HL-60 (cell line): ENCODE data around the gene AK9.
"Not testable (repeated sequence)": the region's sequence is repeated elsewhere in the genome, so short reads cannot be mapped to it uniquely, and the experiment has no call there.

Source experiments
- DNase-seq, 2 experiments: peaks; one replicate each; pipeline ENCODE4 v3.0.0-alpha.2; 2010 to 2020; ENCODE audit warnings: low read depth in 1 of 2, low spot score in 1 of 2
- H3K27ac ChIP-seq: fragments of 250-450 bp; sonication (Bioruptor Pico); replicated peaks from 2 replicates; pipeline ENCODE4 v1.5.1; 2020; ENCODE audit warnings: mild to moderate bottlenecking, moderate library complexity
- H3K27me3 ChIP-seq: fragments of 250-450 bp; sonication (Bioruptor Pico); 2 replicates; pipeline ENCODE4 v1.5.1; 2021; ENCODE audit warnings: mild to moderate bottlenecking, moderate library complexity; ENCODE audit not compliant: insufficient read depth, poor library complexity, severe bottlenecking
- H3K4me3 ChIP-seq: replicated peaks from 2 replicates; pipeline ENCODE4 v1.5.1; 2011; ENCODE audit warnings: mild to moderate bottlenecking, control low read depth, low read length; ENCODE audit not compliant: insufficient read depth
- GABPA ChIP-seq: IDR thresholded peaks from 2 replicates; pipeline ENCODE4 v1.6.1; 2012; ENCODE audit warnings: low read depth
- POLR2AphosphoS5 ChIP-seq: IDR thresholded peaks from 2 replicates; pipeline ENCODE4 v1.6.1; 2012; ENCODE audit warnings: low read depth
- SPI1 ChIP-seq: IDR thresholded peaks from 2 replicates; pipeline ENCODE4 v1.6.1; 2012; ENCODE audit warnings: low read depth, mild to moderate bottlenecking, borderline replicate concordance
- TF ChIP-seq, protein P1 (sequence below): IDR thresholded peaks from one replicate; pipeline ENCODE4 v1.5.1; 2011; ENCODE audit warnings: low read length, control low read depth, inconsistent platforms; ENCODE audit not compliant: insufficient read depth
- TF ChIP-seq, protein P2 (sequence below): IDR thresholded peaks from 2 replicates; pipeline ENCODE4 v1.6.1; 2012; ENCODE audit warnings: low read depth; ENCODE audit not compliant: insufficient replicate concordance

AK9 gene

DNA sequence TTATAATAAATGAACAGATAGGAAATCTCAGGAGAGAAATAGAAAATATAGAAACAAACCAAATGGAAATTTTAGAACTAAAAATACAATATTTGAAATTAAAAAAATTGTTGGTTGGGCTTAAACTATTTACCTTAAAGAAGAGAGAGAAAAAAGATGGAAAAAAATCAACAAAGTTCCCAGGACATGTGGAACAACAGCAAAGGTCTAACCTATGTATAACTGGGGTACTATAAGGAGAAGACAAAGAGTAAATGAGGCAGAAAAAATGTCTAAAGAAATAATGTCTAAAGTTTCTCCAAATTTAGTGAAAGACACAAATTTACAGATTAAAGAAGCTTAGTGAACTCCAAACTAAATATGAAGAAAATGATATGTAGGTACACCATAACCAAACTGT, 166.9 kb downstream of the AK9 start:
- TF ChIP-seq SPI1, result no peak
- TF ChIP-seq GABPA, result no peak
- no peak for TF ChIP-seq POLR2AphosphoS5
- TF ChIP-seq, protein P1, sequence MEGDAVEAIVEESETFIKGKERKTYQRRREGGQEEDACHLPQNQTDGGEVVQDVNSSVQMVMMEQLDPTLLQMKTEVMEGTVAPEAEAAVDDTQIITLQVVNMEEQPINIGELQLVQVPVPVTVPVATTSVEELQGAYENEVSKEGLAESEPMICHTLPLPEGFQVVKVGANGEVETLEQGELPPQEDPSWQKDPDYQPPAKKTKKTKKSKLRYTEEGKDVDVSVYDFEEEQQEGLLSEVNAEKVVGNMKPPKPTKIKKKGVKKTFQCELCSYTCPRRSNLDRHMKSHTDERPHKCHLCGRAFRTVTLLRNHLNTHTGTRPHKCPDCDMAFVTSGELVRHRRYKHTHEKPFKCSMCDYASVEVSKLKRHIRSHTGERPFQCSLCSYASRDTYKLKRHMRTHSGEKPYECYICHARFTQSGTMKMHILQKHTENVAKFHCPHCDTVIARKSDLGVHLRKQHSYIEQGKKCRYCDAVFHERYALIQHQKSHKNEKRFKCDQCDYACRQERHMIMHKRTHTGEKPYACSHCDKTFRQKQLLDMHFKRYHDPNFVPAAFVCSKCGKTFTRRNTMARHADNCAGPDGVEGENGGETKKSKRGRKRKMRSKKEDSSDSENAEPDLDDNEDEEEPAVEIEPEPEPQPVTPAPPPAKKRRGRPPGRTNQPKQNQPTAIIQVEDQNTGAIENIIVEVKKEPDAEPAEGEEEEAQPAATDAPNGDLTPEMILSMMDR, result no peak
- TF ChIP-seq, protein P2, sequence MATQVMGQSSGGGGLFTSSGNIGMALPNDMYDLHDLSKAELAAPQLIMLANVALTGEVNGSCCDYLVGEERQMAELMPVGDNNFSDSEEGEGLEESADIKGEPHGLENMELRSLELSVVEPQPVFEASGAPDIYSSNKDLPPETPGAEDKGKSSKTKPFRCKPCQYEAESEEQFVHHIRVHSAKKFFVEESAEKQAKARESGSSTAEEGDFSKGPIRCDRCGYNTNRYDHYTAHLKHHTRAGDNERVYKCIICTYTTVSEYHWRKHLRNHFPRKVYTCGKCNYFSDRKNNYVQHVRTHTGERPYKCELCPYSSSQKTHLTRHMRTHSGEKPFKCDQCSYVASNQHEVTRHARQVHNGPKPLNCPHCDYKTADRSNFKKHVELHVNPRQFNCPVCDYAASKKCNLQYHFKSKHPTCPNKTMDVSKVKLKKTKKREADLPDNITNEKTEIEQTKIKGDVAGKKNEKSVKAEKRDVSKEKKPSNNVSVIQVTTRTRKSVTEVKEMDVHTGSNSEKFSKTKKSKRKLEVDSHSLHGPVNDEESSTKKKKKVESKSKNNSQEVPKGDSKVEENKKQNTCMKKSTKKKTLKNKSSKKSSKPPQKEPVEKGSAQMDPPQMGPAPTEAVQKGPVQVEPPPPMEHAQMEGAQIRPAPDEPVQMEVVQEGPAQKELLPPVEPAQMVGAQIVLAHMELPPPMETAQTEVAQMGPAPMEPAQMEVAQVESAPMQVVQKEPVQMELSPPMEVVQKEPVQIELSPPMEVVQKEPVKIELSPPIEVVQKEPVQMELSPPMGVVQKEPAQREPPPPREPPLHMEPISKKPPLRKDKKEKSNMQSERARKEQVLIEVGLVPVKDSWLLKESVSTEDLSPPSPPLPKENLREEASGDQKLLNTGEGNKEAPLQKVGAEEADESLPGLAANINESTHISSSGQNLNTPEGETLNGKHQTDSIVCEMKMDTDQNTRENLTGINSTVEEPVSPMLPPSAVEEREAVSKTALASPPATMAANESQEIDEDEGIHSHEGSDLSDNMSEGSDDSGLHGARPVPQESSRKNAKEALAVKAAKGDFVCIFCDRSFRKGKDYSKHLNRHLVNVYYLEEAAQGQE, result no peak
- DNase-seq, result no peak
- Histone ChIP-seq H3K27me3 (no peaks in the 10 kb centered on the region), H3K27ac (no peak overlapping the region), H3K4me3 (no peak overlapping the region)

GRCh38 chr6:109523478-109523877, 167.5 kb downstream of the AK9 start:
- no peak overlapping the region for H3K4me3 ChIP-seq
- H3K27ac ChIP-seq, result no peak overlapping the region
- TF ChIP-seq, protein P1, result no peak
- TF ChIP-seq SPI1, result no peak
- TF ChIP-seq, protein P2, result no peak
- no peak for DNase-seq
- no peaks in the 10 kb centered on the region for H3K27me3 ChIP-seq

DNA sequence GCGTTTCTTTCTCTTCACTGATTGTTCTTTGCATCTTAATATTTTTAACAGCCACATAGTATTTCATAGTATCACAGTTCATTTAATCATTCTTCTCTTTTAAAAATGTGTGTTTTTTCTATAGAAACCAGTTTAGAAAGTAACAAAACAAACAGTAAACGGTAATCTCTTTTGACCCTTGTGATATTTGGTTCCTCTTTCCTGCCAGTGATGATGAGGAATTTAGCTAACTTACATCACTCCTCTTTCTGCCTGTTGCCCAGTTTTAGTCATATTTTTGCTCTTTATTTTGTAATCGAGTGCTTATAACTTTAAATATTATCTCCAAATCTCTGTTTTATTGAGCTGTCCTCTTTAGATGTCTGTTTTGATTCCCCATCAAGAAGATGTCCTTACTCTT, 169.9 kb downstream of the AK9 start:
- no peaks in the 10 kb centered on the region for H3K27me3 ChIP-seq
- H3K4me3 ChIP-seq, result no peak overlapping the region
- peak overlapping the region; percentile 22; the same call in 1 of the 2 replicates for H3K27ac ChIP-seq
- no peak for DNase-seq
- TF ChIP-seq SPI1, result no peak
- TF ChIP-seq, protein P2, result no peak
- TF ChIP-seq, protein P1, result no peak
- no peak for TF ChIP-seq POLR2AphosphoS5
- TF ChIP-seq GABPA, result no peak

GRCh38 chr6:109519647-109520046, 171.4 kb downstream of the AK9 start:
- not testable (repeated sequence) for H3K4me3 ChIP-seq, H3K27me3 ChIP-seq, DNase-seq, H3K27ac ChIP-seq
